HEK293 (cell line): ENCODE measurements around the gene RALGAPA2.

Experiments
- CTCF ChIA-PET: fragments of 350-600 bp; formaldehyde crosslinking; extraction: SDS; loops from one replicate; lab custom pipeline; 2021; ENCODE audit warnings: antibody characterized with exemption; lab: Yijun Ruan, JAX
- POLR2A ChIA-PET: fragments of 300-600 bp; formaldehyde crosslinking; extraction: SDS; loops from one replicate; lab custom pipeline; 2020; ENCODE audit warnings: antibody characterized with exemption, inconsistent platforms; lab: Yijun Ruan, JAX
- H3K27ac ChIP-seq: fragments of 200-500 bp; sonication (Bioruptor generic); 2 replicates; pipeline ENCODE4 v1.5.1; 2014; ENCODE audit warnings: low read depth, low read length, control low read depth, inconsistent platforms; ENCODE audit errors: extremely low read depth
- H3K36me3 ChIP-seq, 2 experiments: fragments of 200-500 bp in 1 of 2; sonication (Bioruptor generic) in 1 of 2; 1 replicate in 1 of 2; 2 replicates in 1 of 2; pipeline ENCODE4 v1.5.1; 2014 to 2017; ENCODE audit warnings: inconsistent platforms in 2 of 2, low read length in 2 of 2; ENCODE audit not compliant: control insufficient read depth in 2 of 2, insufficient read depth in 1 of 2
- H3K4me1 ChIP-seq: fragments of 200-500 bp; sonication (Bioruptor generic); 2 replicates; pipeline ENCODE4 v1.5.1; 2014; ENCODE audit warnings: mild to moderate bottlenecking, low read length, inconsistent platforms; ENCODE audit not compliant: control insufficient read depth, insufficient read depth
- H3K4me3 ChIP-seq: 2 replicates; pipeline ENCODE4 v1.5.1; 2011; ENCODE audit warnings: low read depth, mild to moderate bottlenecking, control low read depth, low read length, moderate library complexity
- H3K9me3 ChIP-seq: fragments of 200-500 bp; sonication (Bioruptor generic); 2 replicates; pipeline ENCODE4 v1.5.1; 2014; ENCODE audit warnings: low read depth, low read length, inconsistent platforms; ENCODE audit not compliant: control insufficient read depth, insufficient read depth
- BCL11A ChIP-seq: fragments of 450-650 bp; formaldehyde crosslinking; IDR thresholded peaks from 2 replicates; pipeline ENCODE4 v1.5.1; 2016; ENCODE audit warnings: low read depth, missing biosample characterization, missing genetic modification characterization
- HOXA7 ChIP-seq: sonication (generic); formaldehyde crosslinking; IDR thresholded peaks from 2 replicates; pipeline ENCODE4 v1.8.1; 2022; ENCODE audit warnings: missing genetic modification reagents, borderline replicate concordance
- HOXC10 ChIP-seq: sonication (generic); formaldehyde crosslinking; IDR thresholded peaks from 2 replicates; pipeline ENCODE4 v1.8.1; 2023; ENCODE audit warnings: mild to moderate bottlenecking, missing genetic modification reagents
- PRDM10 ChIP-seq: fragments of 450-650 bp; formaldehyde crosslinking; IDR thresholded peaks from 2 replicates; pipeline ENCODE4 v1.5.1; 2016; ENCODE audit warnings: missing biosample characterization, missing genetic modification characterization
- RBAK ChIP-seq: fragments of 450-650 bp; formaldehyde crosslinking; IDR thresholded peaks from 2 replicates; pipeline ENCODE4 v1.5.1; 2016; ENCODE audit warnings: missing biosample characterization, missing genetic modification characterization
- SCRT2 ChIP-seq: fragments of 450-650 bp; formaldehyde crosslinking; IDR thresholded peaks from 2 replicates; pipeline ENCODE4 v1.5.1; 2016; ENCODE audit warnings: missing biosample characterization, missing genetic modification characterization
- ZBTB6 ChIP-seq: fragments of 450-650 bp; formaldehyde crosslinking; IDR thresholded peaks from 2 replicates; pipeline ENCODE4 v1.5.1; 2017; ENCODE audit warnings: missing biosample characterization, missing genetic modification characterization
- ZEB2 ChIP-seq: fragments of 450-650 bp; formaldehyde crosslinking; IDR thresholded peaks from 2 replicates; pipeline ENCODE4 v1.5.1; 2016; ENCODE audit warnings: missing biosample characterization, missing genetic modification characterization
- ZFP69B ChIP-seq: fragments of 450-650 bp; formaldehyde crosslinking; IDR thresholded peaks from 2 replicates; pipeline ENCODE4 v1.5.1; 2016; ENCODE audit warnings: missing biosample characterization, missing genetic modification characterization
- ZNF10 ChIP-seq: fragments of 450-650 bp; formaldehyde crosslinking; IDR thresholded peaks from 2 replicates; pipeline ENCODE4 v1.5.1; 2017; ENCODE audit warnings: missing biosample characterization, missing genetic modification characterization
- ZNF132 ChIP-seq: fragments of 450-650 bp; formaldehyde crosslinking; IDR thresholded peaks from 2 replicates; pipeline ENCODE4 v1.5.1; 2017; ENCODE audit warnings: missing biosample characterization, missing genetic modification characterization, borderline replicate concordance
- ZNF223 ChIP-seq: fragments of 450-650 bp; formaldehyde crosslinking; IDR thresholded peaks from 2 replicates; pipeline ENCODE4 v1.5.1; 2016; ENCODE audit warnings: missing biosample characterization, missing genetic modification characterization
- ZNF24 ChIP-seq: fragments of 450-650 bp; formaldehyde crosslinking; IDR thresholded peaks from 2 replicates; pipeline ENCODE4 v1.5.1; 2016; ENCODE audit warnings: missing biosample characterization, missing genetic modification characterization
- ZNF26 ChIP-seq: fragments of 450-650 bp; formaldehyde crosslinking; IDR thresholded peaks from 2 replicates; pipeline ENCODE4 v1.5.1; 2016; ENCODE audit warnings: missing biosample characterization, missing genetic modification characterization
- ZNF416 ChIP-seq: fragments of 450-650 bp; formaldehyde crosslinking; IDR thresholded peaks from 2 replicates; pipeline ENCODE4 v1.5.1; 2016; ENCODE audit warnings: missing biosample characterization, missing genetic modification characterization
- ZNF423 ChIP-seq: fragments of 450-650 bp; formaldehyde crosslinking; IDR thresholded peaks from 2 replicates; pipeline ENCODE4 v1.5.1; 2016; ENCODE audit warnings: missing biosample characterization, missing genetic modification characterization
- ZNF433 ChIP-seq: fragments of 450-650 bp; formaldehyde crosslinking; IDR thresholded peaks from 2 replicates; pipeline ENCODE4 v1.5.1; 2016; ENCODE audit warnings: missing biosample characterization, missing genetic modification characterization, low read depth
- ZNF610 ChIP-seq: fragments of 450-650 bp; formaldehyde crosslinking; IDR thresholded peaks from 2 replicates; pipeline ENCODE4 v1.5.1; 2016; ENCODE audit warnings: missing biosample characterization, missing genetic modification characterization, borderline replicate concordance
- ZNF626 ChIP-seq: fragments of 450-650 bp; sonication (Bioruptor Pico); formaldehyde crosslinking; IDR thresholded peaks from 2 replicates; pipeline ENCODE4 v1.5.1; 2018; ENCODE audit warnings: missing biosample characterization, missing genetic modification characterization, inconsistent platforms
- ZNF776 ChIP-seq: fragments of 450-650 bp; formaldehyde crosslinking; IDR thresholded peaks from 2 replicates; pipeline ENCODE4 v1.5.0; 2017; ENCODE audit warnings: missing biosample characterization, missing genetic modification characterization, borderline replicate concordance
- ZNF837 ChIP-seq: fragments of 450-650 bp; formaldehyde crosslinking; IDR thresholded peaks from 2 replicates; pipeline ENCODE4 v1.5.1; 2016; ENCODE audit warnings: missing biosample characterization, missing genetic modification characterization
- TF ChIP-seq, protein P1 (sequence below): fragments of 450-650 bp; formaldehyde crosslinking; IDR thresholded peaks from 2 replicates; pipeline ENCODE4 v1.5.1; 2016; ENCODE audit warnings: missing biosample characterization, missing genetic modification characterization

RALGAPA2 gene

GRCh38 chr20:20435453-20435852 lies 277.0 kb downstream of the RALGAPA2 start:
- H3K27ac ChIP-seq: no peak overlapping the region
- H3K36me3 ChIP-seq: no peaks in the 10 kb centered on the region
- ChIA-PET CTCF (no interaction called here), POLR2A (no interaction called here)
- H3K4me3 ChIP-seq: no peak overlapping the region
- TF ChIP-seq HOXA7 (CRISPR knock-in tag) (no peak), ZNF626 (no peak), ZNF433 (no peak), ZNF10 (no peak)
- H3K4me1 ChIP-seq: no peaks in the 10 kb centered on the region
- H3K9me3 ChIP-seq: no peaks in the 10 kb centered on the region

DNA sequence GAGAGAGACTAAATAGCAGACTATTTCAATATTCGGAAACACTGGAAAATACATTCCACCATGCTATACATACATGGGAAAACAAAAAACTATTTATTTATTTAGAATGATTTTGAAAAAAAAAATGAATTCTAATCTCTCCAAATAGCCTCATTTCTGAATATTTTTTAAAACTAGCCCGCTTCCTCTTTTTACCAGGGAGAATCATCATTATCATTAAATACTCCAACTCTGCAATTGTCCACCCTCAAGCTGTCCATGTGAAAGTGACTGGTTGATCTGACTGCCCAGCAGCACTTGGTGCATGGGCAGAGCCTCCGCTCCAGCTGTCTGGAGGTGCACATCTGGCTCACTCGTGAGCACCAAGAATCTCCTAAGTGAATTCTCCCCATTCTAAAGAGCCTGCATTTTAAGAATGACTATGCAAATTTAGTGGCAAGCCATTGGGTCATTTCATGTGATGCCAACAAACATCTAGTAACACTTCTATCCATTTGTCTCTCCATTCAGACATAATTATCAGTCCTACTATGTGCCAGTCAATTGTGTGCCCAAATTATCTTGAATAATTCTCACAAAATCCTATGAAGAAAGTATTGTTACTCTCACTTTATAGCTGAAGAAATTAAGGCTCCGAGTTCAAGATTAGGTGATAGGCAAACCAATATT lies 279.7 kb downstream of the RALGAPA2 start:
- Histone ChIP-seq H3K4me1 (no peaks in the 10 kb centered on the region), H3K36me3 (no peaks in the 10 kb centered on the region), H3K27ac (no peak overlapping the region), H3K4me3 (no peak overlapping the region), H3K9me3 (no peaks in the 10 kb centered on the region)
- ChIA-PET CTCF (no interaction called here), POLR2A (no interaction called here)
- TF ChIP-seq ZNF26 (tag by site-specific recombination) (no peak), ZNF223 (tag by site-specific recombination) (no peak)
- TF ChIP-seq, protein P1, sequence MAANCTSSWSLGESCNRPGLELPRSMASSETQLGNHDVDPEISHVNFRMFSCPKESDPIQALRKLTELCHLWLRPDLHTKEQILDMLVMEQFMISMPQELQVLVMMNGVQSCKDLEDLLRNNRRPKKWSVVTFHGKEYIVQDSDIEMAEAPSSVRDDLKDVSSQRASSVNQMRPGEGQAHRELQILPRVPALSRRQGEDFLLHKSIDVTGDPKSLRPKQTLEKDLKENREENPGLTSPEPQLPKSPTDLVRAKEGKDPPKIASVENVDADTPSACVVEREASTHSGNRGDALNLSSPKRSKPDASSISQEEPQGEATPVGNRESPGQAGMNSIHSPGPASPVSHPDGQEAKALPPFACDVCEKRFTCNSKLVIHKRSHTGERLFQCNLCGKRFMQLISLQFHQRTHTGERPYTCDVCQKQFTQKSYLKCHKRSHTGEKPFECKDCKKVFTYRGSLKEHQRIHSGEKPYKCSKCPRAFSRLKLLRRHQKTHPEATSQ (tag by site-specific recombination): no peak

DNA sequence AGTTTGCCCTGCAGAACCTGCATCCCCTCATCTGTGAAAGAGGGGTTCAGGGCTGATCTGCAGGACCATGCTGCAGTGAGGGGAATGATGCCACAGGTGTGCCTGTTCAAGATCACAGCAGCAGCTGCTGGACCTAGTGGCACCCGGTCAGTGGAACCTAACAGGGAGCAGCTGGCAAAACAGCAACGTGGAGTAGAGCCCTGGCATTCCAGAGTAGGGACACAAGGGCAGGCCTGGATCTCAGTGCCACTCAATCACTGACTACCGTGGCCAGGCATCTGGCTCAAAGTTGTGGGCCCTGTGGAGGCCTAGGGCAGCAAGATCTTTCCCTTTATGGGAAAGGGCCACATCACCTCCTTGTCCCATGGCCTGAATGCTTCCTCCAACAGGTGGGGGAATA lies 282.4 kb downstream of the RALGAPA2 start:
- Histone ChIP-seq H3K4me1 (no peaks in the 10 kb centered on the region), H3K27ac (no peak overlapping the region), H3K36me3 (no peaks in the 10 kb centered on the region), H3K9me3 (no peaks in the 10 kb centered on the region), H3K4me3 (no peak overlapping the region)
- ChIA-PET POLR2A (no interaction called here), CTCF (no interaction called here)
- TF ChIP-seq ZFP69B (tag by site-specific recombination): no peak
- TF ChIP-seq SCRT2 (tag by site-specific recombination): 0 out of 2 replicates have a peak, but pooled peaks have one; percentile 25

GRCh38 chr20:20428067-20428466 lies 284.4 kb downstream of the RALGAPA2 start:
- no peaks in the 10 kb centered on the region for H3K36me3 ChIP-seq
- no peak overlapping the region for H3K27ac ChIP-seq
- ChIA-PET POLR2A (no interaction called here), CTCF (interaction anchor here (0.7 kb wide), 1 partner anchor 483 kb away, joined by 3 read pairs; no protein-coding TSS in a partner anchor)
- no peaks in the 10 kb centered on the region for H3K9me3 ChIP-seq
- no peak overlapping the region for H3K4me3 ChIP-seq
- H3K4me1 ChIP-seq: no peaks in the 10 kb centered on the region
- TF ChIP-seq ZNF610 (tag by site-specific recombination) (no peak), ZNF423 (no peak), ZBTB6 (tag by site-specific recombination) (no peak), ZEB2 (tag by site-specific recombination) (no peak), HOXC10 (no peak), ZNF24 (tag by site-specific recombination) (no peak), ZNF132 (tag by site-specific recombination) (no peak), RBAK (tag by site-specific recombination) (no peak), ZNF837 (no peak), PRDM10 (tag by site-specific recombination) (no peak), ZNF416 (tag by site-specific recombination) (no peak), BCL11A (no peak), ZNF776 (no peak)
